ENCODE results near the gene GPC5. TPM values are rescaled to one million over a fixed set of nuclear protein-coding genes. Genes with fewer than 3 reads are reported as not detected.
A peak's percentile ranks its signal among the peaks of the same experiment; 100 is the strongest.

Gene GPC5
- total RNA-seq, 8 experiments from 2014 or later, result 0.10 to 4.1 (median 2.3) TPM; not detected in 2

GRCh38 chr13:91534996-91535395, 136.6 kb downstream of the GPC5 start:
- no peak for ATAC-seq (replicated peaks in 6 of 8)
- Histone ChIP-seq H3K4me3 (no peak overlapping the region), H3K27ac (no peak overlapping the region), H3K4me1 (replicated peaks in 1 of 2) (peaks cover 1 to 17% of the 10 kb centered on the region in 2 donors)
- in situ Hi-C loops (cut with MboI; ENCODE audit: low pct_unique_long_range_greater_than_20kb in 2 of 9, low sequenced_read_pairs in 9 of 9, unreplicated experiment in 9 of 9), result no loop called here
- WGBS, 10 experiments, result 0 to 100% (median 85%) methylated on average over 1 to 2 of the region's 2 CpGs

GRCh38 chr13:91537376-91537775, 139.0 kb downstream of the GPC5 start:
- in situ Hi-C loops (cut with MboI; ENCODE audit: low pct_unique_long_range_greater_than_20kb in 2 of 9, low sequenced_read_pairs in 9 of 9, unreplicated experiment in 9 of 9), result no loop called here
- Histone ChIP-seq H3K4me3 (no peak overlapping the region), H3K27ac (no peak overlapping the region), H3K4me1 (replicated peaks in 1 of 2) (peaks cover 0 to 11% of the 10 kb centered on the region in 2 donors)
- WGBS, 10 experiments, result 5 to 100% (median 81%) methylated on average over 1 to 2 of the region's 2 CpGs; no CpG with 5 or more reads in 1 of the 10 experiments
- no peak for ATAC-seq (replicated peaks in 6 of 8)

- WGBS, 10 experiments, result 6 to 94% (median 71%) methylated on average over 2 to 3 of the region's 3 CpGs; no CpG with 5 or more reads in 1 of the 10 experiments
- peak overlapping the region in 1 of 2 donors; percentile 19 for H3K27ac ChIP-seq
- in situ Hi-C loops (cut with MboI; ENCODE audit: low pct_unique_long_range_greater_than_20kb in 2 of 9, low sequenced_read_pairs in 9 of 9, unreplicated experiment in 9 of 9), result no loop called here
- H3K4me3 ChIP-seq, result no peak overlapping the region
- ATAC-seq (replicated peaks in 6 of 8), result no peak
- peaks cover 0 to 4% of the 10 kb centered on the region in 2 donors for H3K4me1 ChIP-seq (replicated peaks in 1 of 2)
These were observed 141.1 kb downstream of the GPC5 start for GRCh38 chr13:91539286-91540157.

- no peaks in the 10 kb centered on the region for H3K4me1 ChIP-seq (replicated peaks in 1 of 2)
- H3K4me3 ChIP-seq, result no peak overlapping the region
- ATAC-seq (replicated peaks in 6 of 8), result no peak
- H3K27ac ChIP-seq, result no peak overlapping the region
- in situ Hi-C loops (cut with MboI; ENCODE audit: low pct_unique_long_range_greater_than_20kb in 2 of 9, low sequenced_read_pairs in 9 of 9, unreplicated experiment in 9 of 9), result no loop called here
- 0 to 100% (median 72%) methylated on average over 1 of the region's 1 CpG; no CpG with 5 or more reads in 4 of the 10 experiments for WGBS, 10 experiments
These were observed 141.8 kb downstream of the GPC5 start for GRCh38 chr13:91540158-91540736.

GRCh38 chr13:91544723-91545122, 146.3 kb downstream of the GPC5 start:
- no peak overlapping the region for H3K27ac ChIP-seq
- H3K4me1 ChIP-seq (replicated peaks in 1 of 2), result no peaks in the 10 kb centered on the region
- ATAC-seq (replicated peaks in 6 of 8), result peak in 4 of 8 experiments; percentile 49 to 83 (median 58)
- in situ Hi-C loops (cut with MboI; ENCODE audit: low pct_unique_long_range_greater_than_20kb in 2 of 9, low sequenced_read_pairs in 9 of 9, unreplicated experiment in 9 of 9), result no loop called here
- WGBS, 10 experiments, result 0 to 72% (median 21%) methylated on average over 1 to 3 of the region's 3 CpGs; no CpG with 5 or more reads in 2 of the 10 experiments
- no peak overlapping the region for H3K4me3 ChIP-seq

GRCh38 chr13:91546900-91547299, 148.5 kb downstream of the GPC5 start:
- ATAC-seq (replicated peaks in 6 of 8), result no peak
- H3K4me1 ChIP-seq (replicated peaks in 1 of 2), result no peaks in the 10 kb centered on the region
- 0 to 100% (median 62%) methylated on average over 1 to 2 of the region's 2 CpGs; no CpG with 5 or more reads in 1 of the 10 experiments for WGBS, 10 experiments
- in situ Hi-C loops (cut with MboI; ENCODE audit: low pct_unique_long_range_greater_than_20kb in 2 of 9, low sequenced_read_pairs in 9 of 9, unreplicated experiment in 9 of 9), result no loop called here
- H3K4me3 ChIP-seq, result no peak overlapping the region
- no peak overlapping the region for H3K27ac ChIP-seq

- no peak for ATAC-seq (replicated peaks in 6 of 8)
- Histone ChIP-seq H3K4me1 (replicated peaks in 1 of 2) (no peaks in the 10 kb centered on the region), H3K27ac (no peak overlapping the region), H3K4me3 (no peak overlapping the region)
- 5 to 89% (median 60%) methylated on average over 2 of the region's 2 CpGs; no CpG with 5 or more reads in 1 of the 10 experiments for WGBS, 10 experiments
- in situ Hi-C loops (cut with MboI; ENCODE audit: low pct_unique_long_range_greater_than_20kb in 2 of 9, low sequenced_read_pairs in 9 of 9, unreplicated experiment in 9 of 9), result no loop called here
These were observed 155.2 kb downstream of the GPC5 start for GRCh38 chr13:91553584-91553983.

GRCh38 chr13:91554101-91554500, 155.7 kb downstream of the GPC5 start:
- 0 to 100% (median 73%) methylated on average over 1 of the region's 1 CpG; no CpG with 5 or more reads in 6 of the 10 experiments for WGBS, 10 experiments
- Histone ChIP-seq H3K27ac (no peak overlapping the region), H3K4me3 (no peak overlapping the region), H3K4me1 (replicated peaks in 1 of 2) (no peaks in the 10 kb centered on the region)
- in situ Hi-C loops (cut with MboI; ENCODE audit: low pct_unique_long_range_greater_than_20kb in 2 of 9, low sequenced_read_pairs in 9 of 9, unreplicated experiment in 9 of 9), result no loop called here
- no peak for ATAC-seq (replicated peaks in 6 of 8)

- no peak for ATAC-seq (replicated peaks in 6 of 8)
- in situ Hi-C loops (cut with MboI; ENCODE audit: low pct_unique_long_range_greater_than_20kb in 2 of 9, low sequenced_read_pairs in 9 of 9, unreplicated experiment in 9 of 9), result no loop called here
- peak overlapping the region in 1 of 2 donors; percentile 9 for H3K27ac ChIP-seq
- H3K4me1 ChIP-seq (replicated peaks in 1 of 2), result no peaks in the 10 kb centered on the region
- WGBS, 10 experiments, result 0 to 81% (median 48%) methylated on average over 1 to 5 of the region's 5 CpGs; no CpG with 5 or more reads in 2 of the 10 experiments
- H3K4me3 ChIP-seq, result no peak overlapping the region
These were observed 159.1 kb downstream of the GPC5 start for GRCh38 chr13:91557328-91558090.

GRCh38 chr13:91563799-91564198, 165.4 kb downstream of the GPC5 start:
- ATAC-seq (replicated peaks in 6 of 8), result no peak
- H3K4me1 ChIP-seq (replicated peaks in 1 of 2), result no peaks in the 10 kb centered on the region
- H3K4me3 ChIP-seq, result no peak overlapping the region
- H3K27ac ChIP-seq, result no peak overlapping the region
- WGBS, 10 experiments, result 0 to 100% (median 81%) methylated on average over 1 to 5 of the region's 5 CpGs; no CpG with 5 or more reads in 1 of the 10 experiments
- in situ Hi-C loops (cut with MboI; ENCODE audit: low pct_unique_long_range_greater_than_20kb in 2 of 9, low sequenced_read_pairs in 9 of 9, unreplicated experiment in 9 of 9), result no loop called here

GRCh38 chr13:91564396-91564795, 166.0 kb downstream of the GPC5 start:
- Histone ChIP-seq H3K4me1 (replicated peaks in 1 of 2) (no peaks in the 10 kb centered on the region), H3K27ac (no peak overlapping the region), H3K4me3 (no peak overlapping the region)
- in situ Hi-C loops (cut with MboI; ENCODE audit: low pct_unique_long_range_greater_than_20kb in 2 of 9, low sequenced_read_pairs in 9 of 9, unreplicated experiment in 9 of 9), result no loop called here
- 0 to 95% (median 72%) methylated on average over 2 to 4 of the region's 4 CpGs for WGBS, 10 experiments
- ATAC-seq (replicated peaks in 6 of 8), result no peak

- ATAC-seq (replicated peaks in 6 of 8), result no peak
- Histone ChIP-seq H3K4me3 (no peak overlapping the region), H3K27ac (peak overlapping the region in 1 of 2 donors; percentile 26), H3K4me1 (replicated peaks in 1 of 2) (no peaks in the 10 kb centered on the region)
- WGBS, 10 experiments, result 0 to 100% (median 81%) methylated on average over 1 to 5 of the region's 5 CpGs; no CpG with 5 or more reads in 1 of the 10 experiments
- in situ Hi-C loops (cut with MboI; ENCODE audit: low pct_unique_long_range_greater_than_20kb in 2 of 9, low sequenced_read_pairs in 9 of 9, unreplicated experiment in 9 of 9), result no loop called here
These were observed 166.9 kb downstream of the GPC5 start for GRCh38 chr13:91565296-91565695.

Data from motor neuron (in vitro differentiated cells).